K562 (cell line): ENCODE measurements around the gene OSCP1. TPM values are rescaled to one million over a fixed set of nuclear protein-coding genes. Genes with fewer than 3 reads are reported as not detected.
A peak's percentile ranks its signal among the peaks of the same experiment; 100 is the strongest.

ENCODE experiments used
- BCOR ChIP-seq: fragments of 450-650 bp; IDR thresholded peaks from 2 replicates; pipeline ENCODE4 v1.6.1; 2016
- CC2D1A ChIP-seq: fragments of 450-650 bp; IDR thresholded peaks from 2 replicates; pipeline ENCODE4 v1.6.1; 2017; ENCODE audit warnings: mild to moderate bottlenecking
- GATAD2A ChIP-seq: fragments of 450-650 bp; IDR thresholded peaks from 2 replicates; pipeline ENCODE4 v1.6.1; 2017
- GMEB1 ChIP-seq: fragments of 250-450 bp; sonication (Bioruptor Pico); IDR thresholded peaks from 2 replicates; pipeline ENCODE4 v1.4.0; 2020; ENCODE audit warnings: mild to moderate bottlenecking
- HDAC1 ChIP-seq, 2 experiments: fragments of 450-650 bp; IDR thresholded peaks; 2 replicates each; pipeline ENCODE4 v1.6.1; 2016 to 2017; ENCODE audit warnings: inconsistent platforms in 1 of 2, mild to moderate bottlenecking in 1 of 2, moderate library complexity in 1 of 2
- HSF4 ChIP-seq: fragments of 250-450 bp; sonication (Bioruptor Pico); IDR thresholded peaks from 2 replicates; pipeline ENCODE4 v2.1.2; 2022; ENCODE audit warnings: mild to moderate bottlenecking, moderate library complexity, borderline replicate concordance
- KAT7 ChIP-seq: sonication (generic); formaldehyde crosslinking; IDR thresholded peaks from 2 replicates; pipeline ENCODE4 v1.8.0; 2022; ENCODE audit warnings: missing genetic modification reagents, mild to moderate bottlenecking, borderline replicate concordance
- L3MBTL2 ChIP-seq: fragments of 450-650 bp; IDR thresholded peaks from 2 replicates; pipeline ENCODE4 v1.6.1; 2016; ENCODE audit warnings: mild to moderate bottlenecking, moderate library complexity
- LEF1 ChIP-seq: fragments of 450-650 bp; IDR thresholded peaks from 2 replicates; pipeline ENCODE4 v1.6.1; 2016; ENCODE audit warnings: mild to moderate bottlenecking
- MBD1 ChIP-seq: fragments of 250-450 bp; sonication (Bioruptor Pico); IDR thresholded peaks from 2 replicates; pipeline ENCODE4 v1.8.0; 2022; ENCODE audit warnings: inconsistent platforms
- NCOA4 ChIP-seq: fragments of 450-650 bp; IDR thresholded peaks from 2 replicates; pipeline ENCODE4 v1.6.1; 2018; ENCODE audit warnings: mild to moderate bottlenecking; ENCODE audit not compliant: partially characterized antibody
- PTRF ChIP-seq: fragments of 450-650 bp; IDR thresholded peaks from 2 replicates; pipeline ENCODE4 v1.6.1; 2016; ENCODE audit warnings: mild to moderate bottlenecking, missing genetic modification characterization, missing compliant biosample characterization
- SAFB ChIP-seq: fragments of 200-400 bp; formaldehyde crosslinking; IDR thresholded peaks from 2 replicates; pipeline ENCODE4 v1.6.1; 2017; ENCODE audit warnings: low read depth, low read length, borderline replicate concordance
- SMARCA4 ChIP-seq: fragments of 450-650 bp; IDR thresholded peaks from 2 replicates; pipeline ENCODE4 v1.6.1; 2016
- SMARCA5 ChIP-seq: fragments of 450-650 bp; IDR thresholded peaks from 2 replicates; pipeline ENCODE4 v1.6.1; 2016
- STAT5B ChIP-seq: fragments of 250-450 bp; sonication (Bioruptor Pico); IDR thresholded peaks from 2 replicates; pipeline ENCODE4 v1.8.0; 2021; ENCODE audit warnings: mild to moderate bottlenecking, inconsistent platforms
- ZBTB26 ChIP-seq: fragments of 450-650 bp; formaldehyde crosslinking; IDR thresholded peaks from 2 replicates; pipeline ENCODE4 v1.4.0; 2022; ENCODE audit warnings: missing genetic modification characterization
- ZBTB7A ChIP-seq: IDR thresholded peaks from 2 replicates; pipeline ENCODE4 v1.6.1; 2011; ENCODE audit warnings: low read depth, mild to moderate bottlenecking, low read length, moderate library complexity, borderline replicate concordance; ENCODE audit not compliant: control insufficient read depth
- ZNF316 ChIP-seq: fragments of 450-650 bp; IDR thresholded peaks from 2 replicates; pipeline ENCODE4 v1.6.1; 2016
- ZNF354B ChIP-seq: fragments of 250-450 bp; sonication (Bioruptor Pico); IDR thresholded peaks from 2 replicates; pipeline ENCODE4 v1.4.0; 2020
- ZNF507 ChIP-seq: conservative IDR thresholded peaks from 2 replicates; pipeline ENCODE4 v1.6.1; 2017; ENCODE audit warnings: missing genetic modification characterization, missing compliant biosample characterization
- ZNF696 ChIP-seq: fragments of 250-450 bp; sonication (Bioruptor Pico); conservative IDR thresholded peaks from 2 replicates; pipeline ENCODE4 v1.4.0; 2020; ENCODE audit warnings: mild to moderate bottlenecking, moderate library complexity
- polyA plus RNA-seq, 8 experiments: library from polyadenylated mRNA; depleted of rRNA in 4 of 8; stranded (reverse) in 5 of 8; unstranded in 3 of 8; fragments of >200 nt; fragmentation: Nextera tagmentation in 2 of 8; fragmentation: Illumina TruSeq in 1 of 8; extraction: Ambion mirVana in 2 of 8; extraction: Trizol in 1 of 8; gene quantifications; 2 replicates each; pipeline versions ENCODE4 v1.2.1 to v1.2.3, GENCODE V29; 2011 to 2014; ENCODE audit warnings: inconsistent platforms in 1 of 8, missing spikeins in 1 of 8
- total RNA-seq, 7 experiments: library from RNA; depleted of rRNA in 6 of 7; stranded (reverse); fragments of >200 nt in 6 of 7; fragmentation: Illumina TruSeq in 2 of 7; extraction: Trizol in 2 of 7; gene quantifications; 2 replicates each; pipeline versions ENCODE4 v1.2.1 to v1.2.3, GENCODE V29; 2011 to 2021; ENCODE audit warnings: low replicate concordance in 1 of 7
- TF ChIP-seq, protein P1 (sequence below), 2 experiments: fragments of 450-650 bp; IDR thresholded peaks; 2 replicates each; pipeline ENCODE4 v1.6.1; 2018; ENCODE audit warnings: mild to moderate bottlenecking in 2 of 2, low read depth in 1 of 2; ENCODE audit not compliant: partially characterized antibody in 2 of 2

OSCP1 gene
- total and polyA plus RNA-seq, 9 of the 15 experiments (the other 6 are each of a cell fraction or from before 2014, with no cell fraction given): 0.15 to 0.40 (median 0.33) TPM; not detected in 5

GRCh38 chr1:36398370-36398977 lies 51.8 kb downstream of the OSCP1 start (continued):
- TF ChIP-seq, protein P1, sequence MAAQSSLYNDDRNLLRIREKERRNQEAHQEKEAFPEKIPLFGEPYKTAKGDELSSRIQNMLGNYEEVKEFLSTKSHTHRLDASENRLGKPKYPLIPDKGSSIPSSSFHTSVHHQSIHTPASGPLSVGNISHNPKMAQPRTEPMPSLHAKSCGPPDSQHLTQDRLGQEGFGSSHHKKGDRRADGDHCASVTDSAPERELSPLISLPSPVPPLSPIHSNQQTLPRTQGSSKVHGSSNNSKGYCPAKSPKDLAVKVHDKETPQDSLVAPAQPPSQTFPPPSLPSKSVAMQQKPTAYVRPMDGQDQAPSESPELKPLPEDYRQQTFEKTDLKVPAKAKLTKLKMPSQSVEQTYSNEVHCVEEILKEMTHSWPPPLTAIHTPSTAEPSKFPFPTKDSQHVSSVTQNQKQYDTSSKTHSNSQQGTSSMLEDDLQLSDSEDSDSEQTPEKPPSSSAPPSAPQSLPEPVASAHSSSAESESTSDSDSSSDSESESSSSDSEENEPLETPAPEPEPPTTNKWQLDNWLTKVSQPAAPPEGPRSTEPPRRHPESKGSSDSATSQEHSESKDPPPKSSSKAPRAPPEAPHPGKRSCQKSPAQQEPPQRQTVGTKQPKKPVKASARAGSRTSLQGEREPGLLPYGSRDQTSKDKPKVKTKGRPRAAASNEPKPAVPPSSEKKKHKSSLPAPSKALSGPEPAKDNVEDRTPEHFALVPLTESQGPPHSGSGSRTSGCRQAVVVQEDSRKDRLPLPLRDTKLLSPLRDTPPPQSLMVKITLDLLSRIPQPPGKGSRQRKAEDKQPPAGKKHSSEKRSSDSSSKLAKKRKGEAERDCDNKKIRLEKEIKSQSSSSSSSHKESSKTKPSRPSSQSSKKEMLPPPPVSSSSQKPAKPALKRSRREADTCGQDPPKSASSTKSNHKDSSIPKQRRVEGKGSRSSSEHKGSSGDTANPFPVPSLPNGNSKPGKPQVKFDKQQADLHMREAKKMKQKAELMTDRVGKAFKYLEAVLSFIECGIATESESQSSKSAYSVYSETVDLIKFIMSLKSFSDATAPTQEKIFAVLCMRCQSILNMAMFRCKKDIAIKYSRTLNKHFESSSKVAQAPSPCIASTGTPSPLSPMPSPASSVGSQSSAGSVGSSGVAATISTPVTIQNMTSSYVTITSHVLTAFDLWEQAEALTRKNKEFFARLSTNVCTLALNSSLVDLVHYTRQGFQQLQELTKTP (IDR thresholded peaks at IDR 0.05; ENCODE audit: low read depth in 1 of 2, partially characterized antibody in 2 of 2): no peak
- TF ChIP-seq ZNF507 (tag) (no peak; the same call in 1 of the 2 replicates), ZBTB7A (no peak), LEF1 (no peak), BCOR (no peak), NCOA4 (no peak), SAFB (no peak), L3MBTL2 (no peak), HSF4 (peak; percentile 85; the same call in 1 of the 2 replicates), PTRF (tag) (peak; percentile 96), STAT5B (CRISPR knock-in tag) (peak; percentile 76), ZBTB26 (CRISPR knock-in tag) (0 out of 2 replicates have a peak, but pooled peaks have one; percentile 66), ZNF696 (CRISPR knock-in tag) (0 out of 2 replicates have a peak, but pooled peaks have one; percentile 33), GATAD2A (no peak), MBD1 (no peak), KAT7 (no peak), ZNF354B (CRISPR knock-in tag) (peak; percentile 83), GMEB1 (peak; percentile 44), HDAC1 (IDR thresholded peaks at IDR 0.05) (no peak), SMARCA5 (no peak), SMARCA4 (no peak), CC2D1A (no peak), ZNF316 (no peak)
